Measurements from ENCODE around the gene KCNIP3. TPM values are rescaled to one million over a fixed set of nuclear protein-coding genes. Genes with fewer than 3 reads are reported as not detected.
"Not testable (repeated sequence)": the region's sequence is repeated elsewhere in the genome, so short reads cannot be mapped to it uniquely, and the experiment has no call there.

KCNIP3 gene
- total RNA-seq, 1 donor from 2014 or later, result 9.2 TPM

- H3K27me3 Mint-ChIP-seq (ENCODE audit: low read depth), result peaks cover 13% of the 10 kb centered on the region
- H3K9me3 Mint-ChIP-seq, result no peaks in the 10 kb centered on the region
- no peak overlapping the region for H3K4me3 Mint-ChIP-seq
- no peak overlapping the region for H3K27ac Mint-ChIP-seq
- H3K36me3 Mint-ChIP-seq, result peaks cover 4% of the 10 kb centered on the region
- H3K4me1 Mint-ChIP-seq, result peaks cover 22% of the 10 kb centered on the region
- no peak for TF ChIP-seq CTCF (IDR thresholded peaks at IDR 0.05; ENCODE audit: unreplicated experiment)
- DNase-seq (ENCODE audit: low spot score in 2 of 2, unreplicated experiment in 2 of 2), result no peak
These were observed 101.9 kb downstream of the KCNIP3 start for GRCh38 chr2:95399061-95399460.

GRCh38 chr2:95401480-95401879 lies 104.3 kb downstream of the KCNIP3 start:
- no peaks in the 10 kb centered on the region for H3K9me3 Mint-ChIP-seq
- H3K36me3 Mint-ChIP-seq, result peaks cover 4% of the 10 kb centered on the region
- no peak for TF ChIP-seq CTCF (IDR thresholded peaks at IDR 0.05; ENCODE audit: unreplicated experiment)
- DNase-seq (ENCODE audit: low spot score in 2 of 2, unreplicated experiment in 2 of 2), result no peak
- peak overlapping the region; percentile 45 for H3K27ac Mint-ChIP-seq
- peak overlapping the region; percentile 100 for H3K4me3 Mint-ChIP-seq
- peaks cover 19% of the 10 kb centered on the region for H3K4me1 Mint-ChIP-seq
- peaks cover 2% of the 10 kb centered on the region for H3K27me3 Mint-ChIP-seq (ENCODE audit: low read depth)

GRCh38 chr2:95402004-95402369 lies 104.8 kb downstream of the KCNIP3 start:
- H3K27me3 Mint-ChIP-seq (ENCODE audit: low read depth); H3K9me3 Mint-ChIP-seq; H3K36me3 Mint-ChIP-seq; DNase-seq (ENCODE audit: low spot score in 2 of 2, unreplicated experiment in 2 of 2): not testable (repeated sequence)
- Mint-ChIP-seq H3K4me3 (peak overlapping the region; percentile 100), H3K27ac (peak overlapping the region; percentile 99), H3K4me1 (peaks cover 19% of the 10 kb centered on the region)

DNA sequence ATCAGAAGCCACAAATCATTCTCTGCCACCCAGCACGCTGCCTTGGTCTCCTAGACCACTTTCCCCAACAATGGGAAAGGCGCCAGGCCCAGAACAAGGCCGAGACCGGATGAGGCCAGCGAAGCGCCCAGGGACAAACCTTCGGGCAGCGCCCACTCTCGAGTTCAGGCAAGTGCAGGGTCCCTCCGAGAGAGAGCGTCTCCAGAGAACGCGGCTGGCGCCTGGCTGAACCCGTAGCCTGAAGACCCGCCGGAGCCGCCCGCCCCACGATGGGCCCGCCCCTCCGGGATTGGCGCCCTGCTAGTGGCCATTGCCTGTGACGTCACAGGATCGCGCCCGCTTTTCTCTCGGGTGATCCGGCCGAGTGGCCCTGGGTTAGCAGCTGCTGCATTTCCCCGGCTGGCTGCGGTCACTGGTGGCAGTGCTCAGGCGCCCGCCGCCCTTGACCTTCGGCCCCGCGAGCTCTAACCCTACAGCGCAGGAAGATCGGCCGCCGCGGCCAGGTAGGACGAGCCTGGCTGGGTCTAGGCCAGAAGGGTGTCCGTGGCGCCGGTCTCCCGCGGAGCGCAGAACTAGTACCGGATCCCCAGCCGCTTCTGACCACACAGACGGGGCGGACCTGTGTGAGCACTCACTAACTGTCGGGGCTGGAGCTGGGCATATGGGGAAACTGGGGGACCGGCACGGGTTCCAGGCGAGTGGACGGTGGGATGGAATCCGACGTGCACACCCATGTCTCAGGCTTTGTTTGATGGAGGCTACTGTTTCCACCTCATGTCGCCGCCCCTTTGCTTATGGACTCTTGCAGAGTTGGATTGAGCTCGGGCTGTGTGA lies 105.4 kb downstream of the KCNIP3 start, which contains the start of gene FAHD2A:
Gene FAHD2A, plus strand, starts transcription at position 339 of the 834 bp plus-strand sequence. CDS start 2,851 bp downstream, outside the sequence.
- peaks cover 4% of the 10 kb centered on the region for H3K36me3 Mint-ChIP-seq
- H3K4me3 Mint-ChIP-seq, result peak within 1 kb of the TSS; percentile 100
- no peak for TF ChIP-seq CTCF (IDR thresholded peaks at IDR 0.05; ENCODE audit: unreplicated experiment)
- no peaks in the 10 kb centered on the region for H3K9me3 Mint-ChIP-seq
- H3K4me1 Mint-ChIP-seq, result peaks cover 19% of the 10 kb centered on the region
- DNase-seq (ENCODE audit: low spot score in 2 of 2, unreplicated experiment in 2 of 2), result peak; percentile 90 to 98
- H3K27me3 Mint-ChIP-seq (ENCODE audit: low read depth), result no peaks in the 10 kb centered on the region
- peak within 1 kb of the TSS; percentile 99 for H3K27ac Mint-ChIP-seq

DNA sequence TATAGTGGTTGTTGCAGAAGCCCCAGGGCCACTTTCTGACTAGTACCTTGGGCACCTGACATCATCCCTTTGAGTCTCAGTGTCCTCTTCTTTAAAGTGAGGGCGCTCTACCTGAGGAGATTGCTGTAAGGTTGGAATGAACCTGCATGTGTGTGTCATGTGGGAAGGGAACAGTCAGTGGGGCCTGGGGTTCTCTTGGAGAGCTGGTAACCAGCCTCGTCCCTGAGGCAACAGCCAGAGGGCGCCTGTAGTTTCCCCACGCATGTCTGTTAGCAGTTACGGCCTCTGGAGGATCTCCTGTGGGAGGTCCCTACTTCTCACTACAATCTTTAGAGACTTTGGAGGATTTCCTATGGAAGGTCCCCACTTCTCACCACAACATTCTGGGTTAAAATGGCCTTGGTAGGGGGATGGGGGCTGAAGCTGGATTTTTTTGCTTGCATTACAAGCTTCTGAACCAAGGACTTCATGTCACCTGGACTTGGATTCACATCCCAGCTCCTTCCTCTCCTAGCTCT lies 106.1 kb downstream of the KCNIP3 start:
- DNase-seq (ENCODE audit: low spot score in 2 of 2, unreplicated experiment in 2 of 2); H3K9me3 Mint-ChIP-seq; H3K27me3 Mint-ChIP-seq (ENCODE audit: low read depth); H3K36me3 Mint-ChIP-seq: not testable (repeated sequence)
- Mint-ChIP-seq H3K4me3 (peak overlapping the region; percentile 100), H3K4me1 (peaks cover 19% of the 10 kb centered on the region), H3K27ac (peak overlapping the region; percentile 99)

DNA sequence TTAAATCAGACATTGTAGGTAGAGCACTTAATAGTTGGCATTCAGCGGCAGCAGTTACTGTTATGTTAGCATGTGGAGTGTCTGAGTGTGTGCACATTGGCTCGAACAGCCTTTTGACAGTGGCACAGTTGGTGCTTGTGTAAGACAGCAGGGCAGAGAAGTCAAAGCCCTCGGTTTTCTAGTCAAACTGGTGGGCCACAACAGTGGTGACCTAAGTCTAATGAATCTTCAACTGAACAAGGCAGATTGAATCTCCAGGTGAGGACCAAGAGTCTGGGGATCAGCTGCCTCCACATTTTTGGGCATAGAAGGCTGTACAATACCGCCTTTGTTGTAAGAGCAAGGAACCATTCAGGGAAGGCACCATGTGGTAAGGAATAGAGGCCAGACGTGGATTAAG lies 106.7 kb downstream of the KCNIP3 start:
- not testable (repeated sequence) for H3K36me3 Mint-ChIP-seq; H3K27ac Mint-ChIP-seq; H3K27me3 Mint-ChIP-seq (ENCODE audit: low read depth); DNase-seq (ENCODE audit: low spot score in 2 of 2, unreplicated experiment in 2 of 2); H3K9me3 Mint-ChIP-seq
- H3K4me3 Mint-ChIP-seq, result peak overlapping the region; percentile 100
- H3K4me1 Mint-ChIP-seq, result peaks cover 19% of the 10 kb centered on the region

GRCh38 chr2:95404676-95405075 lies 107.5 kb downstream of the KCNIP3 start:
- peaks cover 19% of the 10 kb centered on the region for H3K4me1 Mint-ChIP-seq
- not testable (repeated sequence) for DNase-seq (ENCODE audit: low spot score in 2 of 2, unreplicated experiment in 2 of 2); H3K9me3 Mint-ChIP-seq; H3K27me3 Mint-ChIP-seq (ENCODE audit: low read depth); H3K27ac Mint-ChIP-seq; H3K36me3 Mint-ChIP-seq
- peak overlapping the region; percentile 38 for H3K4me3 Mint-ChIP-seq

- H3K4me3 Mint-ChIP-seq; H3K9me3 Mint-ChIP-seq; DNase-seq (ENCODE audit: low spot score in 2 of 2, unreplicated experiment in 2 of 2); H3K4me1 Mint-ChIP-seq; H3K27me3 Mint-ChIP-seq (ENCODE audit: low read depth); H3K36me3 Mint-ChIP-seq; H3K27ac Mint-ChIP-seq: not testable (repeated sequence)
These were observed 114.1 kb downstream of the KCNIP3 start for GRCh38 chr2:95411239-95411638.
